OCI-LY3 (cell line): ENCODE measurements around the gene OPRL1.
A peak's percentile ranks its signal among the peaks of the same experiment; 100 is the strongest.

Source experiments
- H2AFZ ChIP-seq: fragments of 200-600, 300-600 bp; shearing (Covaris generic); 2 replicates; pipeline ENCODE4 v1.6.0; 2014; ENCODE audit warnings: antibody characterized with exemption, low read depth, low read length
- H3K27ac ChIP-seq: fragments of 200-600, 300-600 bp; sonication (generic); 2 replicates; pipeline ENCODE4 v1.5.1; 2014; ENCODE audit warnings: mild to moderate bottlenecking, low read length, moderate library complexity, mixed read lengths
- H3K27me3 ChIP-seq: fragments of 200-600, 300-600 bp; sonication (generic); 2 replicates; pipeline ENCODE4 v1.6.1; 2014; ENCODE audit warnings: low read depth, low read length, mixed read lengths
- H3K36me3 ChIP-seq: fragments of 200-600, 300-600 bp; sonication (generic); replicated peaks from 2 replicates; pipeline ENCODE3; 2014; ENCODE audit warnings: low read depth, low read length, mixed read lengths
- H3K4me1 ChIP-seq: fragments of 300-600, 200-600 bp; sonication (generic); 2 replicates; pipeline ENCODE4 v1.6.1; 2014; ENCODE audit warnings: low read length, mixed read lengths
- H3K4me2 ChIP-seq: fragments of 200-600, 300-600 bp; sonication (generic); 2 replicates; pipeline ENCODE4 v1.6.1; 2014; ENCODE audit warnings: low read length, mixed read lengths
- H3K4me3 ChIP-seq: fragments of 300-600, 200-600 bp; sonication (generic); 2 replicates; pipeline ENCODE4 v1.5.1; 2014; ENCODE audit warnings: antibody characterized with exemption, mild to moderate bottlenecking, low read length, moderate library complexity
- H3K79me2 ChIP-seq: fragments of 300-600, 200-600 bp; shearing (Covaris generic); 2 replicates; pipeline ENCODE4 v1.6.1; 2014; ENCODE audit warnings: mild to moderate bottlenecking, low read length, mixed read lengths
- H3K9ac ChIP-seq: fragments of 300-600, 200-600 bp; shearing (Covaris generic); 2 replicates; pipeline ENCODE4 v1.6.0; 2014; ENCODE audit warnings: mild to moderate bottlenecking, low read length, moderate library complexity
- H3K9me3 ChIP-seq: fragments of 200-600, 300-600 bp; shearing (Covaris generic); 2 replicates; pipeline ENCODE4 v1.6.1; 2014; ENCODE audit warnings: low read length, mixed read lengths; ENCODE audit not compliant: insufficient read depth
- H4K20me1 ChIP-seq: fragments of 200-600, 300-600 bp; sonication (generic); 2 replicates; pipeline ENCODE4 v1.6.1; 2016; ENCODE audit warnings: low read length, mixed read lengths; ENCODE audit not compliant: insufficient read depth
- EZH2phosphoT487 ChIP-seq: fragments of 200-600 bp; shearing (Covaris generic); IDR thresholded peaks from 2 replicates; pipeline ENCODE4 v1.6.1; 2018; ENCODE audit warnings: antibody characterized with exemption, mixed run types, low read depth
- TF ChIP-seq, protein P1 (sequence below): fragments of 200-600, 300-600 bp; sonication (generic); IDR thresholded peaks from 2 replicates; pipeline ENCODE4 v1.5.1; 2014; ENCODE audit warnings: antibody characterized with exemption, low read length, low read depth

OPRL1 gene

DNA sequence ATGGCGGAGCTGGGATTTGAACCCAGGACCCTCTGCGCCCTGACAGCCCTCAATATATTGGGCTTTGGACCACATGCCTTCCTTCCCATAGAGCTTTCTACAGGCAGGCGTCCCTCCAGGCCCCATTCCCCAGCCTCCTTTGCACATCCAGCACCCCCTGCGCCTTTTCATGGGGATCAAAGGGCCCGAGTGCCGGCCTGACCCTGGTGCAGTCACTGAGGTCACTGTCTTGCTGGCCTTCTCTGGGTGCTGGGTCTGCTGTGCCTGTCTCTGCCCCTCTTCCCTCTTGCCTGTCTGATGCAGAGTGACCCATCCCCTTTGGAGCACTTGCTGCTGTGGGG lies 1.7 kb downstream of the OPRL1 start:
- Histone ChIP-seq H3K36me3 (no peaks in the 10 kb centered on the region), H3K9me3 (no peaks in the 10 kb centered on the region), H3K4me2 (no peak overlapping the region), H2AFZ (no peak overlapping the region), H3K27me3 (peaks cover 24% of the 10 kb centered on the region), H3K4me1 (peaks cover 29% of the 10 kb centered on the region), H3K79me2 (peaks cover 27% of the 10 kb centered on the region), H3K4me3 (no peak overlapping the region), H3K27ac (no peak overlapping the region), H3K9ac (no peak overlapping the region), H4K20me1 (no peaks in the 10 kb centered on the region)
- TF ChIP-seq, protein P1, sequence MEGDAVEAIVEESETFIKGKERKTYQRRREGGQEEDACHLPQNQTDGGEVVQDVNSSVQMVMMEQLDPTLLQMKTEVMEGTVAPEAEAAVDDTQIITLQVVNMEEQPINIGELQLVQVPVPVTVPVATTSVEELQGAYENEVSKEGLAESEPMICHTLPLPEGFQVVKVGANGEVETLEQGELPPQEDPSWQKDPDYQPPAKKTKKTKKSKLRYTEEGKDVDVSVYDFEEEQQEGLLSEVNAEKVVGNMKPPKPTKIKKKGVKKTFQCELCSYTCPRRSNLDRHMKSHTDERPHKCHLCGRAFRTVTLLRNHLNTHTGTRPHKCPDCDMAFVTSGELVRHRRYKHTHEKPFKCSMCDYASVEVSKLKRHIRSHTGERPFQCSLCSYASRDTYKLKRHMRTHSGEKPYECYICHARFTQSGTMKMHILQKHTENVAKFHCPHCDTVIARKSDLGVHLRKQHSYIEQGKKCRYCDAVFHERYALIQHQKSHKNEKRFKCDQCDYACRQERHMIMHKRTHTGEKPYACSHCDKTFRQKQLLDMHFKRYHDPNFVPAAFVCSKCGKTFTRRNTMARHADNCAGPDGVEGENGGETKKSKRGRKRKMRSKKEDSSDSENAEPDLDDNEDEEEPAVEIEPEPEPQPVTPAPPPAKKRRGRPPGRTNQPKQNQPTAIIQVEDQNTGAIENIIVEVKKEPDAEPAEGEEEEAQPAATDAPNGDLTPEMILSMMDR, result no peak
- TF ChIP-seq EZH2phosphoT487, result no peak

DNA sequence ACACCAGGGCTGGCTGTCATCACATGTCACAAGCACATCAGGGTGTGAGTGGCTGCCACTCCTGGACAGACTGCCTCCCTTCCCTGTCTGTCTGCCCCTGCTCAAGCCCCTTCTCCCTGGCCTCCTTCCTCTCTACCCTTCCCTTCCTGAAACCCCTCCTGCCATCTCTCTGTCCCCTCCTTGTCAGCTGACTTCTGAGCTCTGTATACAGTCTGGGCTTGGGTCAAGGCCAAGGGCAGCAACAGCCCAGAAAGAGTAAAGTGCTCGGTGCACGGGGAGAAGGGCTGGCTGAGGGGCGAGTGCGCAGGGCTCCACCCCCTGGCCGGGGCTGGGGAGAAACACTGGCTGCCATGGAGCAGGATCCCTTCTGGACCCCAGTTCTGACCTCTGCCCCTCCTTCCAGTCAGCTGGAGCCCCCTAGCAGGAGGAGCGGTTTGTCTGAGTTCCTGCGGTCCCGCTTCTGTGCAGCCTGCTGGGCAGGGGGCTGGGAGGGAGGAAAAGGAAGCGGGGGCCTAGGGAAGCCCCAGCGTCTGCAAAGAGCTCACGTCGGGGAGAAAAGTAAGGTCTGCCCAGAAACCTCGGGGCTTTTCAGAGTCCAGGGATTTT lies 2.3 kb downstream of the OPRL1 start:
- Histone ChIP-seq H3K4me2 (no peak overlapping the region), H3K27me3 (peaks cover 24% of the 10 kb centered on the region), H3K4me3 (no peak overlapping the region), H3K4me1 (peaks cover 22% of the 10 kb centered on the region), H3K79me2 (peaks cover 21% of the 10 kb centered on the region), H3K9ac (no peak overlapping the region), H3K9me3 (no peaks in the 10 kb centered on the region), H3K36me3 (no peaks in the 10 kb centered on the region), H4K20me1 (no peaks in the 10 kb centered on the region), H2AFZ (no peak overlapping the region), H3K27ac (no peak overlapping the region)
- TF ChIP-seq, protein P1, result 0 out of 2 replicates have a peak, but pooled peaks have one; percentile 4
- TF ChIP-seq EZH2phosphoT487, result no peak

GRCh38 chr20:64082820-64083377 lies 3.0 kb downstream of the OPRL1 start:
- H3K4me3 ChIP-seq, result peak overlapping the region; percentile 77
- H2AFZ ChIP-seq, result no peak overlapping the region; the same call in 1 of the 2 replicates
- H3K36me3 ChIP-seq, result no peaks in the 10 kb centered on the region
- TF ChIP-seq EZH2phosphoT487, result no peak
- TF ChIP-seq, protein P1, result no peak
- no peaks in the 10 kb centered on the region for H3K9me3 ChIP-seq
- no peaks in the 10 kb centered on the region for H4K20me1 ChIP-seq
- peaks cover 16% of the 10 kb centered on the region for H3K4me1 ChIP-seq
- peaks cover 14% of the 10 kb centered on the region for H3K79me2 ChIP-seq
- H3K27me3 ChIP-seq, result peaks cover 24% of the 10 kb centered on the region
- no peak overlapping the region for H3K27ac ChIP-seq
- peak overlapping the region; percentile 31; the same call in 1 of the 2 replicates for H3K9ac ChIP-seq
- H3K4me2 ChIP-seq, result peak overlapping the region; percentile 90

- no peaks in the 10 kb centered on the region for H3K36me3 ChIP-seq
- H3K79me2 ChIP-seq, result peaks cover 9% of the 10 kb centered on the region
- H3K4me2 ChIP-seq, result peak overlapping the region; percentile 90
- no peaks in the 10 kb centered on the region for H3K9me3 ChIP-seq
- peak overlapping the region; percentile 31; the same call in 1 of the 2 replicates for H3K9ac ChIP-seq
- H3K27me3 ChIP-seq, result peaks cover 24% of the 10 kb centered on the region
- H3K27ac ChIP-seq, result no peak overlapping the region
- H4K20me1 ChIP-seq, result no peaks in the 10 kb centered on the region
- peaks cover 11% of the 10 kb centered on the region for H3K4me1 ChIP-seq
- TF ChIP-seq EZH2phosphoT487, result no peak
- TF ChIP-seq, protein P1, result peak; percentile 57
- no peak overlapping the region; the same call in 1 of the 2 replicates for H2AFZ ChIP-seq
- H3K4me3 ChIP-seq, result peak overlapping the region; percentile 77
Measured at GRCh38 chr20:64083378-64083803, 3.5 kb downstream of the OPRL1 start.
